ENCODE results near the gene BGN.
A peak's percentile ranks its signal among the peaks of the same experiment; 100 is the strongest.

Gene BGN

DNA sequence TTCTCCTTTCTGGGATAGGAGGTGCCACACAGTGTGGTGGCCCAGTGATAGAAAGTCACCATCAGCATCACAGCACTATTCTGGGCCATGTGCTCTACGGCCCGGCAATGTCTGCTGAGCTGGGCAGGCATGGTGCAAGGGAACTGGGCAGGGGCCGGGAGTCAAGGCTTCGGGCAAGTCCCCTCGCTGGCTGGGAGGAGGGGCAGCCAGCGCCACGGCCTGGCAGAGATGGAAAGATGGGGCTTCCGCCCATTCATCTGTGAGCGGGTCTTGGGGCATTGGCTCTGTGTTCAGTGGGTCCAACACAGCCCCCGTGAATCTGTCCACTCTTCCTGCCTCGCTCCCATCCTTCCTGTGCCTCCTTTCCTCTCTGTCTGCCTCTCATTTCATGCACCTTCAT is 15.6 kb downstream of the BGN start:
- no peaks in the 10 kb centered on the region for H3K4me1 ChIP-seq (ENCODE audit: control insufficient read depth, insufficient read depth, low read length)
- H3K9me3 ChIP-seq (ENCODE audit: control insufficient read depth, insufficient read depth, low read depth, low read length) = no peaks in the 10 kb centered on the region
- no peak overlapping the region for H3K4me3 ChIP-seq (ENCODE audit: low read depth, low read length)
- H3K36me3 ChIP-seq (ENCODE audit: control insufficient read depth in 2 of 2, insufficient read depth in 1 of 2, low read length in 2 of 2) = no peaks in the 10 kb centered on the region
- H3K27ac ChIP-seq (ENCODE audit: extremely low read depth, low read depth, low read length) = no peak overlapping the region
- ChIA-PET CTCF (interaction anchor here (0.9 to 1.8 kb wide), 2 partner anchors 29 to 49 kb away, joined by 6 to 7 read pairs; no protein-coding TSS in a partner anchor), POLR2A (interaction anchor here (1.2 kb wide), 1 partner anchor 39 kb away, joined by 7 read pairs; no protein-coding TSS in a partner anchor)
- TF ChIP-seq, protein P1, sequence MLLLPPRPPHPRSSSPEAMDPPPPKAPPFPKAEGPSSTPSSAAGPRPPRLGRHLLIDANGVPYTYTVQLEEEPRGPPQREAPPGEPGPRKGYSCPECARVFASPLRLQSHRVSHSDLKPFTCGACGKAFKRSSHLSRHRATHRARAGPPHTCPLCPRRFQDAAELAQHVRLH (tag by site-specific recombination; IDR thresholded peaks at IDR 0.05) = no peak

DNA sequence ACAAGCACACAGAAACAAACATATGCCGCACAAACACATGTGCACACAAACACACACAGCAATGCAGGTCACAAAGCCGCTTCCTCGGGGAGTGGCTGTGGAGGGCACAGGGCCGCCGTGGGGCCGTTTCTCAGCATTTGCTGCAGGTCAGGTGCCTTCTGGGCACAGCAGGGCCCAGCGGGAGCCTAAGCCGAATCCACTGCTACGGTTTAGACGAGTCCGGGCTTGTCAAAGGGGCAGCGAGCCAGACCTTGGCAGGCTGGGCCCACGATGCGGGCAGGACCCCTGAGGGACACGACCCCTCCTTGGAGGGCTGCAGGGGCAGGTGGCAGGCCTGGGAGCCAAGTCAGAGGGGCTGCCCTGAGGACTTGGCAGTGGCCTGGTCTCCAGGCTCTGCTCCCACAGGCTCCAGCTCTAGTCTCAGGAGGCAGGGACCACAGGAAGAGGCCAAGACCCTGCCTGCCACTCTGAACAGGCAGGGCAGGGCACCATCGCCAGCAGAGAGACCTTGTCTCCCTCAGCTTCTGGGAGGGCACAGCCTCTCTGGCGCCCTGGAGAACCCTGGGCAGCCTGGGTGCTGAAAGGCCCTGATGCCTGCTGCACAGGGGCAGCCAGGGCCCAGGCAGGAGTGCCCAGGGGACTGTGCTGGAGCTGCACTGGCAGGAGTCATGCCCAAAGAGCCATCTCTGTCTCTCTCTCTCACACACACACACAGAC is 17.2 kb downstream of the BGN start:
- no peak overlapping the region for H3K27ac ChIP-seq (ENCODE audit: extremely low read depth, low read depth, low read length)

More for the DNA sequence above, 17.2 kb downstream of the BGN start:
- POLR2A ChIA-PET = interaction anchor here (1.2 kb wide), 1 partner anchor 41 kb away, joined by 7 read pairs; no protein-coding TSS in a partner anchor
- Histone ChIP-seq H3K4me3 (ENCODE audit: low read depth, low read length) (no peak overlapping the region), H3K4me1 (ENCODE audit: control insufficient read depth, insufficient read depth, low read length) (no peaks in the 10 kb centered on the region), H3K9me3 (ENCODE audit: control insufficient read depth, insufficient read depth, low read depth, low read length) (no peaks in the 10 kb centered on the region), H3K36me3 (ENCODE audit: control insufficient read depth in 2 of 2, insufficient read depth in 1 of 2, low read length in 2 of 2) (no peaks in the 10 kb centered on the region)
- TF ChIP-seq, protein P2, sequence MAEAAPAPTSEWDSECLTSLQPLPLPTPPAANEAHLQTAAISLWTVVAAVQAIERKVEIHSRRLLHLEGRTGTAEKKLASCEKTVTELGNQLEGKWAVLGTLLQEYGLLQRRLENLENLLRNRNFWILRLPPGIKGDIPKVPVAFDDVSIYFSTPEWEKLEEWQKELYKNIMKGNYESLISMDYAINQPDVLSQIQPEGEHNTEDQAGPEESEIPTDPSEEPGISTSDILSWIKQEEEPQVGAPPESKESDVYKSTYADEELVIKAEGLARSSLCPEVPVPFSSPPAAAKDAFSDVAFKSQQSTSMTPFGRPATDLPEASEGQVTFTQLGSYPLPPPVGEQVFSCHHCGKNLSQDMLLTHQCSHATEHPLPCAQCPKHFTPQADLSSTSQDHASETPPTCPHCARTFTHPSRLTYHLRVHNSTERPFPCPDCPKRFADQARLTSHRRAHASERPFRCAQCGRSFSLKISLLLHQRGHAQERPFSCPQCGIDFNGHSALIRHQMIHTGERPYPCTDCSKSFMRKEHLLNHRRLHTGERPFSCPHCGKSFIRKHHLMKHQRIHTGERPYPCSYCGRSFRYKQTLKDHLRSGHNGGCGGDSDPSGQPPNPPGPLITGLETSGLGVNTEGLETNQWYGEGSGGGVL (tag by site-specific recombination; IDR thresholded peaks at IDR 0.05) = no peak
- TF ChIP-seq GLIS2 (tag by site-specific recombination; IDR thresholded peaks at IDR 0.05) (0 out of 2 replicates have a peak, but pooled peaks have one; percentile 17), GLIS1 (tag by site-specific recombination; IDR thresholded peaks at IDR 0.05) (peak; percentile 16; the same call in 1 of the 2 replicates), ZBTB8A (tag by site-specific recombination; IDR thresholded peaks at IDR 0.05) (peak; percentile 67), ZIC2 (tag by site-specific recombination; IDR thresholded peaks at IDR 0.05) (peak; percentile 96), ZNF335 (tag by site-specific recombination; conservative IDR thresholded peaks at IDR 0.05) (peak; percentile 29; the same call in 1 of the 2 replicates)
- TF ChIP-seq, protein P3, sequence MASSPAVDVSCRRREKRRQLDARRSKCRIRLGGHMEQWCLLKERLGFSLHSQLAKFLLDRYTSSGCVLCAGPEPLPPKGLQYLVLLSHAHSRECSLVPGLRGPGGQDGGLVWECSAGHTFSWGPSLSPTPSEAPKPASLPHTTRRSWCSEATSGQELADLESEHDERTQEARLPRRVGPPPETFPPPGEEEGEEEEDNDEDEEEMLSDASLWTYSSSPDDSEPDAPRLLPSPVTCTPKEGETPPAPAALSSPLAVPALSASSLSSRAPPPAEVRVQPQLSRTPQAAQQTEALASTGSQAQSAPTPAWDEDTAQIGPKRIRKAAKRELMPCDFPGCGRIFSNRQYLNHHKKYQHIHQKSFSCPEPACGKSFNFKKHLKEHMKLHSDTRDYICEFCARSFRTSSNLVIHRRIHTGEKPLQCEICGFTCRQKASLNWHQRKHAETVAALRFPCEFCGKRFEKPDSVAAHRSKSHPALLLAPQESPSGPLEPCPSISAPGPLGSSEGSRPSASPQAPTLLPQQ (tag by site-specific recombination; IDR thresholded peaks at IDR 0.05) = peak; percentile 54; the same call in 1 of the 2 replicates
- TF ChIP-seq, protein P4, sequence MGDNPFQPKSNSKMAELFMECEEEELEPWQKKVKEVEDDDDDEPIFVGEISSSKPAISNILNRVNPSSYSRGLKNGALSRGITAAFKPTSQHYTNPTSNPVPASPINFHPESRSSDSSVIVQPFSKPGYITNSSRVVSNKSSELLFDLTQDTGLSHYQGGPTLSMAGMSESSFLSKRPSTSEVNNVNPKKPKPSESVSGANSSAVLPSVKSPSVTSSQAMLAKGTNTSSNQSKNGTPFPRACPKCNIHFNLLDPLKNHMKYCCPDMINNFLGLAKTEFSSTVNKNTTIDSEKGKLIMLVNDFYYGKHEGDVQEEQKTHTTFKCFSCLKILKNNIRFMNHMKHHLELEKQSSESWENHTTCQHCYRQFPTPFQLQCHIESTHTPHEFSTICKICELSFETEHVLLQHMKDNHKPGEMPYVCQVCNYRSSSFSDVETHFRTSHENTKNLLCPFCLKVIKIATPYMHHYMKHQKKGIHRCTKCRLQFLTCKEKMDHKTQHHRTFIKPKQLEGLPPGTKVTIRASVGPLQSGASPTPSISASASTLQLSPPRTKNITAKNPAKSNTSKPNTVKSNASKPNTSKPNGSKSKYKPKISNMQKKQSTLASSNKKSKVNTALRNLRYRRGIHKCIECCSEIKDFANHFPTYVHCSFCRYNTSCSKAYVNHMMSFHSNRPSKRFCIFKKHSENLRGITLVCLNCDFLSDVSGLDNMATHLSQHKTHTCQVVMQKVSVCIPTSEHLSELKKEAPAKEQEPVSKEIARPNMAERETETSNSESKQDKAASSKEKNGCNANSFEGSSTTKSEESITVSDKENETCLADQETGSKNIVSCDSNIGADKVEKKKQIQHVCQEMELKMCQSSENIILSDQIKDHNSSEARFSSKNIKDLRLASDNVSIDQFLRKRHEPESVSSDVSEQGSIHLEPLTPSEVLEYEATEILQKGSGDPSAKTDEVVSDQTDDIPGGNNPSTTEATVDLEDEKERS (tag by site-specific recombination; IDR thresholded peaks at IDR 0.05) = no peak
- TF ChIP-seq, protein P5, sequence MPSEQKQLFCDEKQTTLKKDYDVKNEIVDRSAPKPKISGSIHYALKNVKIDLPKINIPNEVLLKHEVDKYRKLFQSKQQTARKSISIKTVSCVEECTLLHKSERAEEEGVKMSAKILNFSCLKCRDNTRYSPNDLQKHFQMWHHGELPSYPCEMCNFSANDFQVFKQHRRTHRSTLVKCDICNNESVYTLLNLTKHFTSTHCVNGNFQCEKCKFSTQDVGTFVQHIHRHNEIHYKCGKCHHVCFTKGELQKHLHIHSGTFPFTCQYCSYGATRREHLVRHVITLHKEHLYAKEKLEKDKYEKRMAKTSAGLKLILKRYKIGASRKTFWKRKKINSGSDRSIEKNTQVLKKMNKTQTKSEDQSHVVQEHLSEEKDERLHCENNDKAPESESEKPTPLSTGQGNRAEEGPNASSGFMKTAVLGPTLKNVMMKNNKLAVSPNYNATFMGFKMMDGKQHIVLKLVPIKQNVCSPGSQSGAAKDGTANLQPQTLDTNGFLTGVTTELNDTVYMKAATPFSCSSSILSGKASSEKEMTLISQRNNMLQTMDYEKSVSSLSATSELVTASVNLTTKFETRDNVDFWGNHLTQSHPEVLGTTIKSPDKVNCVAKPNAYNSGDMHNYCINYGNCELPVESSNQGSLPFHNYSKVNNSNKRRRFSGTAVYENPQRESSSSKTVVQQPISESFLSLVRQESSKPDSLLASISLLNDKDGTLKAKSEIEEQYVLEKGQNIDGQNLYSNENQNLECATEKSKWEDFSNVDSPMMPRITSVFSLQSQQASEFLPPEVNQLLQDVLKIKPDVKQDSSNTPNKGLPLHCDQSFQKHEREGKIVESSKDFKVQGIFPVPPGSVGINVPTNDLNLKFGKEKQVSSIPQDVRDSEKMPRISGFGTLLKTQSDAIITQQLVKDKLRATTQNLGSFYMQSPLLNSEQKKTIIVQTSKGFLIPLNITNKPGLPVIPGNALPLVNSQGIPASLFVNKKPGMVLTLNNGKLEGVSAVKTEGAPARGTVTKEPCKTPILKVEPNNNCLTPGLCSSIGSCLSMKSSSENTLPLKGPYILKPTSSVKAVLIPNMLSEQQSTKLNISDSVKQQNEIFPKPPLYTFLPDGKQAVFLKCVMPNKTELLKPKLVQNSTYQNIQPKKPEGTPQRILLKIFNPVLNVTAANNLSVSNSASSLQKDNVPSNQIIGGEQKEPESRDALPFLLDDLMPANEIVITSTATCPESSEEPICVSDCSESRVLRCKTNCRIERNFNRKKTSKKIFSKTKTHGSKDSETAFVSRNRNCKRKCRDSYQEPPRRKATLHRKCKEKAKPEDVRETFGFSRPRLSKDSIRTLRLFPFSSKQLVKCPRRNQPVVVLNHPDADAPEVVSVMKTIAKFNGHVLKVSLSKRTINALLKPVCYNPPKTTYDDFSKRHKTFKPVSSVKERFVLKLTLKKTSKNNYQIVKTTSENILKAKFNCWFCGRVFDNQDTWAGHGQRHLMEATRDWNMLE (tag by site-specific recombination; conservative IDR thresholded peaks at IDR 0.05; ENCODE audit: low read depth) = no peak
- CTCF ChIA-PET = interaction anchor here (0.6 to 1.8 kb wide), 3 partner anchors 27 to 411 kb away, joined by 4 to 8 read pairs (median 6); partner anchors contain the start of gene HAUS7
